H1 (cell line): ENCODE results near the gene OGT. TPM values are rescaled to one million over a fixed set of nuclear protein-coding genes. Genes with fewer than 3 reads are reported as not detected.

Source experiments
- CTCF ChIA-PET: fragments of 300-600 bp; sonication (Branson Sonifier 250); formaldehyde crosslinking; loops from one replicate; lab custom pipeline; 2021; ENCODE audit not compliant: partially characterized antibody; lab: Charles Lee
- POLR2A ChIA-PET: fragments of 300-600 bp; sonication (Branson Sonifier 250); formaldehyde crosslinking; loops from one replicate; lab custom pipeline; 2021; ENCODE audit warnings: inconsistent platforms; ENCODE audit not compliant: partially characterized antibody; lab: Charles Lee
- DNase-seq, 2 experiments: peaks; one replicate each; pipeline versions ENCODE4 v3.0.0 to v3.0.0-alpha.2; 2010 to 2022; ENCODE audit warnings: low spot score in 2 of 2, low read depth in 1 of 2, mixed read lengths in 1 of 2
- FAIRE-seq: peaks from 2 replicates; lab custom pipeline; 2011; peaks lifted over from hg19 to GRCh38; lab: Jason Lieb, UNC
- H2AFZ ChIP-seq: 2 replicates; pipeline ENCODE4 v1.8.1; 2012; ENCODE audit warnings: low read length, inconsistent platforms
- H2AK5ac ChIP-seq: 2 replicates; pipeline ENCODE4 v1.6.1; 2013; ENCODE audit warnings: low read depth, low read length
- H2BK120ac ChIP-seq: replicated peaks from 2 replicates; pipeline ENCODE3; 2013; ENCODE audit warnings: low read depth, low read length, inconsistent platforms
- H2BK12ac ChIP-seq: 2 replicates; pipeline ENCODE4 v1.6.1; 2013; ENCODE audit warnings: low read depth, low read length
- H2BK15ac ChIP-seq: 2 replicates; pipeline ENCODE4 v1.6.1; 2013; ENCODE audit warnings: low read length
- H2BK20ac ChIP-seq: 2 replicates; pipeline ENCODE4 v1.6.1; 2013; ENCODE audit warnings: low read length
- H2BK5ac ChIP-seq: 2 replicates; pipeline ENCODE4 v1.6.1; 2013; ENCODE audit warnings: low read depth, low read length
- H3K14ac ChIP-seq: 2 replicates; pipeline ENCODE4 v1.6.1; 2013; ENCODE audit warnings: inconsistent platforms; ENCODE audit not compliant: insufficient read length
- H3K18ac ChIP-seq: 2 replicates; pipeline ENCODE4 v1.6.1; 2013; ENCODE audit warnings: low read length; ENCODE audit errors: extremely low read depth
- H3K23ac ChIP-seq: 2 replicates; pipeline ENCODE4 v1.6.1; 2013; ENCODE audit warnings: inconsistent platforms; ENCODE audit not compliant: insufficient read length
- H3K23me2 ChIP-seq: 2 replicates; pipeline ENCODE4 v1.6.1; 2013; ENCODE audit warnings: low read depth, low read length
- H3K27ac ChIP-seq: 2 replicates; pipeline ENCODE4 v1.6.1; 2011; ENCODE audit warnings: low read depth, low read length, inconsistent platforms
- H3K27me3 ChIP-seq, 4 experiments: replicated peaks in 1 of 4; 1 replicate in 1 of 4; 2 replicates in 3 of 4; pipeline versions ENCODE4 v1.6.1 to v1.8.1; 2011 to 2013; ENCODE audit warnings: low read length in 3 of 4, mild to moderate bottlenecking in 3 of 4, inconsistent platforms in 2 of 4, mixed read lengths in 2 of 4, moderate library complexity in 1 of 4; ENCODE audit not compliant: control insufficient read depth in 3 of 4, insufficient read depth in 3 of 4; ENCODE audit errors: extremely low read depth in 1 of 4
- H3K36me3 ChIP-seq, 4 experiments: 2 replicates each; pipeline versions ENCODE4 v1.6.1 to v1.8.1; 2011 to 2013; ENCODE audit warnings: mild to moderate bottlenecking in 4 of 4, low read length in 3 of 4, moderate library complexity in 2 of 4, control low read depth in 1 of 4, inconsistent platforms in 1 of 4; ENCODE audit not compliant: insufficient read depth in 4 of 4, control insufficient read depth in 2 of 4
- H3K4ac ChIP-seq: replicated peaks from 2 replicates; pipeline ENCODE3; 2013; ENCODE audit warnings: low read length, low read depth, mixed read lengths, inconsistent platforms; ENCODE audit not compliant: insufficient read length
- H3K4me1 ChIP-seq, 4 experiments: replicated peaks in 1 of 4; 1 replicate in 1 of 4; 2 replicates in 3 of 4; pipeline versions ENCODE4 v1.6.1 to v1.8.1; 2011 to 2013; ENCODE audit warnings: low read length in 3 of 4, inconsistent platforms in 2 of 4, mixed read lengths in 1 of 4; ENCODE audit not compliant: insufficient read depth in 4 of 4, control insufficient read depth in 3 of 4
- H3K4me2 ChIP-seq, 2 experiments: 2 replicates each; pipeline versions ENCODE4 v1.6.1 to v1.8.1; 2011 to 2013; ENCODE audit warnings: low read depth in 2 of 2, low read length in 2 of 2, control low read depth in 1 of 2, inconsistent platforms in 1 of 2, mild to moderate bottlenecking in 1 of 2; ENCODE audit not compliant: insufficient read depth in 1 of 2
- H3K4me3 ChIP-seq, 4 experiments: fragments of 200-600, 300-600 bp in 1 of 4; sonication (generic), shearing (Covaris generic), sonication (Bioruptor Twin) in 1 of 4; 2 replicates each; pipeline versions ENCODE4 v1.5.1 to v1.8.1; 2011 to 2016; ENCODE audit warnings: low read length in 4 of 4, low read depth in 3 of 4, control low read depth in 2 of 4, inconsistent platforms in 2 of 4, mild to moderate bottlenecking in 2 of 4, mixed read lengths in 1 of 4, moderate library complexity in 1 of 4; ENCODE audit not compliant: insufficient read depth in 2 of 4; ENCODE audit errors: extremely low read depth in 1 of 4
- H3K56ac ChIP-seq: replicated peaks from 2 replicates; pipeline ENCODE3; 2013; ENCODE audit warnings: low read depth, mild to moderate bottlenecking, mixed read lengths, low read length, inconsistent platforms; ENCODE audit not compliant: insufficient read length
- H3K79me1 ChIP-seq: 2 replicates; pipeline ENCODE4 v1.6.1; 2013; ENCODE audit warnings: low read depth, low read length, control low read depth
- H3K79me2 ChIP-seq, 2 experiments: 2 replicates each; pipeline versions ENCODE4 v1.6.1 to v1.8.1; 2012 to 2013; ENCODE audit warnings: low read length in 2 of 2, mild to moderate bottlenecking in 2 of 2, inconsistent platforms in 1 of 2; ENCODE audit not compliant: insufficient read depth in 2 of 2, control insufficient read depth in 1 of 2
- H3K9ac ChIP-seq, 4 experiments: replicated peaks in 1 of 4; 1 replicate in 1 of 4; 2 replicates in 3 of 4; pipeline versions ENCODE4 v1.6.1 to v1.8.1; 2011 to 2013; ENCODE audit warnings: low read depth in 3 of 4, low read length in 3 of 4, control low read depth in 2 of 4, mild to moderate bottlenecking in 2 of 4, moderate library complexity in 2 of 4, inconsistent platforms in 1 of 4; ENCODE audit errors: extremely low read depth in 1 of 4
- H3K9me3 ChIP-seq, 2 experiments: 2 replicates each; pipeline versions ENCODE4 v1.6.1 to v1.8.1; 2012 to 2013; ENCODE audit warnings: mild to moderate bottlenecking in 2 of 2, moderate library complexity in 2 of 2, control low read depth in 1 of 2, inconsistent platforms in 1 of 2, low read depth in 1 of 2, low read length in 1 of 2, mixed read lengths in 1 of 2; ENCODE audit not compliant: insufficient read depth in 2 of 2
- H4K20me1 ChIP-seq, 2 experiments: replicated peaks in 1 of 2; 2 replicates each; pipeline versions ENCODE3 to v1.8.1; 2011 to 2013; ENCODE audit warnings: inconsistent platforms in 2 of 2, low read length in 2 of 2, mild to moderate bottlenecking in 1 of 2; ENCODE audit not compliant: insufficient read depth in 2 of 2, control insufficient read depth in 1 of 2
- H4K5ac ChIP-seq: 2 replicates; pipeline ENCODE4 v1.6.1; 2013; ENCODE audit warnings: low read length, low read depth, mixed read lengths, inconsistent platforms; ENCODE audit not compliant: insufficient read length
- H4K8ac ChIP-seq: 2 replicates; pipeline ENCODE4 v1.8.0; 2013; ENCODE audit warnings: mild to moderate bottlenecking, moderate library complexity, low read length, inconsistent platforms; ENCODE audit not compliant: insufficient read depth; ENCODE audit errors: extremely low read depth
- H4K91ac ChIP-seq: replicated peaks from 2 replicates; pipeline ENCODE3; 2013; ENCODE audit warnings: low read length, mixed read lengths, inconsistent platforms; ENCODE audit not compliant: insufficient read length
- BCL11A ChIP-seq, 2 experiments: IDR thresholded peaks; one replicate each; pipeline ENCODE4 v1.6.1; 2011; ENCODE audit warnings: low read depth in 2 of 2, low read length in 2 of 2, mild to moderate bottlenecking in 2 of 2
- CBX5 ChIP-seq: fragments of 300-800, 300-1000 bp; sonication (generic); IDR thresholded peaks from 2 replicates; pipeline ENCODE4 v1.7.1; 2016; ENCODE audit warnings: antibody characterized with exemption, low read length, low read depth
- EP300 ChIP-seq, 2 experiments: IDR thresholded peaks; 1 replicate in 1 of 2; 2 replicates in 1 of 2; pipeline ENCODE4 v1.6.1; 2011 to 2012; ENCODE audit warnings: low read depth in 2 of 2, low read length in 2 of 2, mild to moderate bottlenecking in 2 of 2, borderline replicate concordance in 1 of 2, inconsistent platforms in 1 of 2, moderate library complexity in 1 of 2
- GABPA ChIP-seq: IDR thresholded peaks from 2 replicates; pipeline ENCODE4 v1.6.1; 2011; ENCODE audit warnings: mild to moderate bottlenecking, low read length, moderate library complexity, borderline replicate concordance; ENCODE audit not compliant: insufficient read depth
- GTF2F1 ChIP-seq: IDR thresholded peaks from 2 replicates; pipeline ENCODE4 v1.6.1; 2012; ENCODE audit warnings: low read depth, low read length, improper control_type of control experiment, borderline replicate concordance
- JUND ChIP-seq: IDR thresholded peaks from 2 replicates; pipeline ENCODE4 v1.6.1; 2011; ENCODE audit warnings: mild to moderate bottlenecking, improper control_type of control experiment, low read length
- KDM1A ChIP-seq: fragments of 200-600, 300-600 bp; sonication (generic); IDR thresholded peaks from 2 replicates; pipeline ENCODE4 v1.7.1; 2016; ENCODE audit warnings: mild to moderate bottlenecking, low read length, borderline replicate concordance
- POLR2A ChIP-seq, 2 experiments: IDR thresholded peaks; 1 replicate in 1 of 2; 2 replicates in 1 of 2; pipeline ENCODE4 v1.6.1; 2011; ENCODE audit warnings: low read depth in 2 of 2, low read length in 2 of 2, mild to moderate bottlenecking in 2 of 2; ENCODE audit errors: control extremely low read depth in 1 of 2
- SRF ChIP-seq: IDR thresholded peaks from 2 replicates; pipeline ENCODE4 v1.6.1; 2011; ENCODE audit warnings: mild to moderate bottlenecking, low read depth, low read length, moderate library complexity
- YY1 ChIP-seq: IDR thresholded peaks from 2 replicates; pipeline ENCODE4 v1.6.1; 2011; ENCODE audit warnings: low read depth, mild to moderate bottlenecking, low read length
- WGBS, 2 experiments: shearing (Covaris generic) in 1 of 2; methylation state at CpG; one replicate each; pipeline versions ENCODE4 v1.1.6 to v1.1.7; 2013 to 2015; ENCODE audit warnings: low lambda C conversion rate in 2 of 2, mixed read lengths in 2 of 2, inconsistent platforms in 1 of 2, low coverage in 1 of 2, missing lambda C conversion rate in 1 of 2; ENCODE audit not compliant: insufficient replicate concordance in 2 of 2, insufficient coverage in 1 of 2, insufficient read length in 1 of 2; ENCODE audit errors: extremely low coverage in 1 of 2, missing lambda C conversion rate in 1 of 2; 5-methylcytosine and 5-hydroxymethylcytosine counted together
- polyA plus RNA-seq, 7 experiments: library from polyadenylated mRNA; depleted of rRNA in 3 of 7; stranded (reverse) in 5 of 7; unstranded in 2 of 7; fragments of >200 nt in 5 of 7; fragments of 200-250 nt in 2 of 7; gene quantifications; 1 replicate in 5 of 7; 2 replicates in 1 of 7; 4 replicates in 1 of 7; pipeline versions ENCODE4 v1.2.1 to v1.2.3, GENCODE V29; 2011 to 2013; ENCODE audit warnings: missing spikeins in 2 of 7, mixed read lengths in 2 of 7
- total RNA-seq: library from RNA; stranded (reverse); fragmentation: NEBNext Ultra II Directional; extraction: Animal tissue kit (Norgen Biotek cat#: 25700); gene quantifications from 2 replicates; pipeline ENCODE4 v1.2.1, GENCODE V29; 2021

The OGT gene
- total and polyA plus RNA-seq, 2 of the 8 experiments (the other 6 are each of a cell fraction or from before 2014, with no cell fraction given), result 130 to 169 TPM

- H2BK5ac ChIP-seq, result no peak overlapping the region
- H3K4me3 ChIP-seq, result no peak overlapping the region
- no peaks in the 10 kb centered on the region for H3K27me3 ChIP-seq
- TF ChIP-seq EP300 (IDR thresholded peaks at IDR 0.05; ENCODE audit: borderline replicate concordance in 1 of 2, low read depth in 2 of 2, low read length in 2 of 2) (no peak), POLR2A (IDR thresholded peaks at IDR 0.05; ENCODE audit: control extremely low read depth in 1 of 2, low read depth in 2 of 2, low read length in 2 of 2) (no peak), JUND (no peak), SRF (no peak), GABPA (no peak), CBX5 (no peak), BCL11A (IDR thresholded peaks at IDR 0.05; ENCODE audit: low read depth in 2 of 2, low read length in 2 of 2) (no peak), KDM1A (no peak), YY1 (no peak), GTF2F1 (no peak)
- TF ChIP-seq, all 59 proteins: peak for 0
- no peak overlapping the region for H2BK15ac ChIP-seq
- H3K79me2 ChIP-seq, result no peaks in the 10 kb centered on the region
- CTCF ChIA-PET, result interaction anchor here (0.7 kb wide), 1 partner anchor 24 kb away, joined by 3 read pairs; no protein-coding TSS in a partner anchor
- no peaks in the 10 kb centered on the region for H3K23me2 ChIP-seq
- no peaks in the 10 kb centered on the region for H3K36me3 ChIP-seq
- no peaks in the 10 kb centered on the region for H3K79me1 ChIP-seq
- peak overlapping the region; percentile 22; the same call in 1 of the 2 replicates for H2AFZ ChIP-seq
- H2BK20ac ChIP-seq, result no peak overlapping the region
- H4K91ac ChIP-seq, result no peak overlapping the region
- no peak overlapping the region for H2AK5ac ChIP-seq
- POLR2A ChIA-PET, result interaction anchor here (1.0 kb wide), 1 partner anchor 20 kb away, joined by 3 read pairs; no protein-coding TSS in a partner anchor
- H3K14ac ChIP-seq, result no peak overlapping the region
- no peak overlapping the region for H2BK120ac ChIP-seq
- H3K18ac ChIP-seq, result no peak overlapping the region
- no peak overlapping the region for H2BK12ac ChIP-seq
- DNase-seq (no peak), FAIRE-seq (no peak)
- no peak overlapping the region for H3K4me2 ChIP-seq
- H4K20me1 ChIP-seq, result no peaks in the 10 kb centered on the region
- H3K9me3 ChIP-seq, result no peaks in the 10 kb centered on the region
- no peak overlapping the region for H3K23ac ChIP-seq
- H3K27ac ChIP-seq, result no peak overlapping the region
- no peak overlapping the region for H4K8ac ChIP-seq
- H3K56ac ChIP-seq, result no peak overlapping the region
- no peak overlapping the region for H4K5ac ChIP-seq
- no peaks in the 10 kb centered on the region for H3K4me1 ChIP-seq
- no peak overlapping the region for H3K4ac ChIP-seq
- WGBS, 2 experiments, result 55% methylated on average over 5 of the region's 5 CpGs; no CpG with 5 or more reads in 1 of the 2 experiments
- H3K9ac ChIP-seq, result no peak overlapping the region
Measured at GRCh38 chrX:71514367-71515037, 18.4 kb upstream of the OGT start.
